ENCODE data around the gene INSIG2.
"Not testable (repeated sequence)": the region's sequence is repeated elsewhere in the genome, so short reads cannot be mapped to it uniquely, and the experiment has no call there.

Gene INSIG2

DNA sequence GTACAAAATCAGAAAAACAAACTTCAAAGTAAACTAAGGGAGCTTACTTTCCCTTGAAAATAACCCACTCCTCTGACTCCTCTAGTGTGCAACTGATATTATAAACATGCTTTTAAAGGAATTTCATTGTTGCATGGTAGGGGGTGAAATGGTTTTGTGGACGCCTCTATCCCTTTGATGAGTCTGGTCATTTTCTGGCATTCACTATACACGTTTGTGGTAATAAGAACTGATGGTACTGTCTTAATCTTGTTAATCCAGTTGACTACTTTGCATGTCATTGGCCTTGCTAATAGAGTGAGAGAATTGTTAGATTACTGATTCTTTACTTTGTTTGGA, 2.8 kb downstream of the INSIG2 start:
- no peaks in the 10 kb centered on the region for H3K36me3 ChIP-seq (ENCODE audit: insufficient read depth, low read length)
- H3K79me2 ChIP-seq (ENCODE audit: insufficient read depth, low read length), result peaks cover 22% of the 10 kb centered on the region; the same call in 1 of the 2 replicates
- H4K20me1 ChIP-seq (ENCODE audit: insufficient read depth, low read length), result no peaks in the 10 kb centered on the region
- H3K4me1 ChIP-seq (ENCODE audit: insufficient read depth, low read length, severe bottlenecking), result peaks cover 25% of the 10 kb centered on the region
- no peak overlapping the region for H2AFZ ChIP-seq (ENCODE audit: low read length)
- TF ChIP-seq EZH2 (IDR thresholded peaks at IDR 0.05; ENCODE audit: borderline replicate concordance, low read length), result no peak
- TF ChIP-seq, protein P1, sequence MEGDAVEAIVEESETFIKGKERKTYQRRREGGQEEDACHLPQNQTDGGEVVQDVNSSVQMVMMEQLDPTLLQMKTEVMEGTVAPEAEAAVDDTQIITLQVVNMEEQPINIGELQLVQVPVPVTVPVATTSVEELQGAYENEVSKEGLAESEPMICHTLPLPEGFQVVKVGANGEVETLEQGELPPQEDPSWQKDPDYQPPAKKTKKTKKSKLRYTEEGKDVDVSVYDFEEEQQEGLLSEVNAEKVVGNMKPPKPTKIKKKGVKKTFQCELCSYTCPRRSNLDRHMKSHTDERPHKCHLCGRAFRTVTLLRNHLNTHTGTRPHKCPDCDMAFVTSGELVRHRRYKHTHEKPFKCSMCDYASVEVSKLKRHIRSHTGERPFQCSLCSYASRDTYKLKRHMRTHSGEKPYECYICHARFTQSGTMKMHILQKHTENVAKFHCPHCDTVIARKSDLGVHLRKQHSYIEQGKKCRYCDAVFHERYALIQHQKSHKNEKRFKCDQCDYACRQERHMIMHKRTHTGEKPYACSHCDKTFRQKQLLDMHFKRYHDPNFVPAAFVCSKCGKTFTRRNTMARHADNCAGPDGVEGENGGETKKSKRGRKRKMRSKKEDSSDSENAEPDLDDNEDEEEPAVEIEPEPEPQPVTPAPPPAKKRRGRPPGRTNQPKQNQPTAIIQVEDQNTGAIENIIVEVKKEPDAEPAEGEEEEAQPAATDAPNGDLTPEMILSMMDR (IDR thresholded peaks at IDR 0.05; ENCODE audit: low read length), result no peak
- no peak overlapping the region for H3K9ac ChIP-seq (ENCODE audit: low read length)
- no peak overlapping the region for H3K27ac ChIP-seq (ENCODE audit: low read depth, low read length, poor library complexity, severe bottlenecking)
- H3K9me2 ChIP-seq (ENCODE audit: low read depth, low read length), result no peaks in the 10 kb centered on the region
- H3K9me3 ChIP-seq (ENCODE audit: low read length), result no peaks in the 10 kb centered on the region
- H3F3A ChIP-seq (ENCODE audit: insufficient read depth, low read length), result no peaks in the 10 kb centered on the region
- H3K27me3 ChIP-seq (ENCODE audit: insufficient read depth, low read length), result peaks cover 8% of the 10 kb centered on the region; the same call in 1 of the 2 replicates
- H3K4me3 ChIP-seq (ENCODE audit: low read depth, low read length, poor library complexity, severe bottlenecking), result no peak overlapping the region
- no peak overlapping the region for H3K4me2 ChIP-seq (ENCODE audit: low read length)

DNA sequence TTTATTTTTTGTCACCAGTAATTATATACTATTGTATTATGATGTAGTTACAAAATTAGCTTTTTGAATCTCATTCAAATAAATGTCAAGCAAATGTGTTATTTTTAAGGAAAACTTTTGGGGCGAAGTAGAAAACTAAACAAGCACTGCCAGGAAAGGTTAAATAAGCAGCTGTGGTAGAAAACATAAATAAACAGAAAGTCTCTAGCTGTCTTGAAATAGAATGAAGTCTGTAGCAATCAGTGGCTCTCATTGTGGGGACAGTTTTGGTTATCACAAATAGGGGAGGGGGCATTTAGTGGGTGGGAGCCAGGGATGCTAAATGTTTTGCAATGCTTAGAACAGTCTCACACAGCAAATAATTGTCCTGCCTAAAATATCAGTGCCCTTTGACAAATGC, 3.4 kb downstream of the INSIG2 start:
- Histone ChIP-seq H3K4me2 (ENCODE audit: low read length) (no peak overlapping the region), H4K20me1 (ENCODE audit: insufficient read depth, low read length) (no peaks in the 10 kb centered on the region)

DNA sequence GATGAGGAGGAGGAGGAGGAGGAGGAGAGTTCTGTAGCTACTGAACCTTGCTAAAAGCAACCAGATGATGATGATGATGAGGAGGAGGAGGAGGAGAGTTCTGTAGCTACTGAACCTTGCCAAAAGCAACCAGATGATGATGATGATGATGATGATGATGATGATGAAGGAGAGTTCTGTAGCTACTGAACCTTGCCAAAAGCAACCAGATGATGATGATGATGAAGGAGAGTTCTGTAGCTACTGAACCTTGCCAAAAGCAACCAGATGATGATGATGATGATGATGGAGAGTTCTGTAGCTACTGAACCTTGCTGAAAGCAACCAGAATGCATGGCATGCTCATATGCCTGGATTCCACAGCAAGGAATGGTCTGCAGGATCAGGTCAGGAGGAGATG, 5.8 kb downstream of the INSIG2 start:
- not testable (repeated sequence) for H3K4me2 ChIP-seq (ENCODE audit: low read length); H3K36me3 ChIP-seq (ENCODE audit: insufficient read depth, low read length); H3K9ac ChIP-seq (ENCODE audit: low read length); H3K9me3 ChIP-seq (ENCODE audit: low read length); H2AFZ ChIP-seq (ENCODE audit: low read length); H3F3A ChIP-seq (ENCODE audit: insufficient read depth, low read length); H3K27ac ChIP-seq (ENCODE audit: low read depth, low read length, poor library complexity, severe bottlenecking); H3K27me3 ChIP-seq (ENCODE audit: insufficient read depth, low read length); H3K9me2 ChIP-seq (ENCODE audit: low read depth, low read length); H3K4me3 ChIP-seq (ENCODE audit: low read depth, low read length, poor library complexity, severe bottlenecking); H4K20me1 ChIP-seq (ENCODE audit: insufficient read depth, low read length)
- H3K79me2 ChIP-seq (ENCODE audit: insufficient read depth, low read length), result peaks cover 22% of the 10 kb centered on the region; the same call in 1 of the 2 replicates
- H3K4me1 ChIP-seq (ENCODE audit: insufficient read depth, low read length, severe bottlenecking), result peaks cover 17% of the 10 kb centered on the region

More for the DNA sequence above, 3.4 kb downstream of the INSIG2 start:
- H3K9me3 ChIP-seq (ENCODE audit: low read length), result no peaks in the 10 kb centered on the region
- peaks cover 4% of the 10 kb centered on the region; the same call in 1 of the 2 replicates for H3K36me3 ChIP-seq (ENCODE audit: insufficient read depth, low read length)
- H3K9me2 ChIP-seq (ENCODE audit: low read depth, low read length), result no peaks in the 10 kb centered on the region
- H3K9ac ChIP-seq (ENCODE audit: low read length), result no peak overlapping the region
- H2AFZ ChIP-seq (ENCODE audit: low read length), result no peak overlapping the region
- no peaks in the 10 kb centered on the region for H3F3A ChIP-seq (ENCODE audit: insufficient read depth, low read length)
- peaks cover 22% of the 10 kb centered on the region; the same call in 1 of the 2 replicates for H3K79me2 ChIP-seq (ENCODE audit: insufficient read depth, low read length)
- TF ChIP-seq, protein P1 (IDR thresholded peaks at IDR 0.05; ENCODE audit: low read length), result no peak
- no peak for TF ChIP-seq EZH2 (IDR thresholded peaks at IDR 0.05; ENCODE audit: borderline replicate concordance, low read length)
- H3K4me1 ChIP-seq (ENCODE audit: insufficient read depth, low read length, severe bottlenecking), result peaks cover 25% of the 10 kb centered on the region
- H3K27me3 ChIP-seq (ENCODE audit: insufficient read depth, low read length), result peaks cover 4% of the 10 kb centered on the region; the same call in 1 of the 2 replicates
- H3K4me3 ChIP-seq (ENCODE audit: low read depth, low read length, poor library complexity, severe bottlenecking), result no peak overlapping the region
- H3K27ac ChIP-seq (ENCODE audit: low read depth, low read length, poor library complexity, severe bottlenecking), result no peak overlapping the region

DNA sequence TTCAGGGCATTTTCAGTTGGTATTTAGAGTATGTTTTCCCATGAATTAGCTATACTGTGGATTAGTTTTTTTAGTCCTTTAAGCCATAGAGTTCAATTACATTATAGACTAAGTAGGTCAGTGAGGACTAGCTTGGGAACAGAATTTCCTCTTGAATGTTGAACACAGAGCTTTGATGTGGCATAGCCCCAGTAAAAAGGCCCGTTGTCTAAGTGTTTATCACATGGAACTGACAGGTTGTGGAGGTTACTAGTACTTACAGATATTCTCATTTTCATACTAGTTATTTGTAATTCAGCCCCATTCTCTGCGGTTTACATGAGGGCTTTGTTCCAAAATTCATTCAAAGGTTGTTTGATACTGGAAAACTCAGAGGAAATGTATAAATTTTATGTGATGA, 6.2 kb downstream of the INSIG2 start:
- Histone ChIP-seq H3K4me1 (ENCODE audit: insufficient read depth, low read length, severe bottlenecking) (peaks cover 13% of the 10 kb centered on the region), H4K20me1 (ENCODE audit: insufficient read depth, low read length) (no peaks in the 10 kb centered on the region), H3K9me2 (ENCODE audit: low read depth, low read length) (no peaks in the 10 kb centered on the region), H3K79me2 (ENCODE audit: insufficient read depth, low read length) (peaks cover 22% of the 10 kb centered on the region; the same call in 1 of the 2 replicates), H3F3A (ENCODE audit: insufficient read depth, low read length) (no peaks in the 10 kb centered on the region), H3K27me3 (ENCODE audit: insufficient read depth, low read length) (no peaks in the 10 kb centered on the region), H3K4me2 (ENCODE audit: low read length) (no peak overlapping the region), H3K4me3 (ENCODE audit: low read depth, low read length, poor library complexity, severe bottlenecking) (no peak overlapping the region), H3K9ac (ENCODE audit: low read length) (no peak overlapping the region), H3K36me3 (ENCODE audit: insufficient read depth, low read length) (peaks cover 7% of the 10 kb centered on the region; the same call in 1 of the 2 replicates), H2AFZ (ENCODE audit: low read length) (no peak overlapping the region), H3K27ac (ENCODE audit: low read depth, low read length, poor library complexity, severe bottlenecking) (no peak overlapping the region), H3K9me3 (ENCODE audit: low read length) (no peaks in the 10 kb centered on the region)
- TF ChIP-seq, protein P1 (IDR thresholded peaks at IDR 0.05; ENCODE audit: low read length), result no peak
- TF ChIP-seq EZH2 (IDR thresholded peaks at IDR 0.05; ENCODE audit: borderline replicate concordance, low read length), result no peak
